NCI-H82 (cell line): ENCODE results near the gene CDH5.

ENCODE experiments used
- DNase-seq: peaks from one replicate; lab custom pipeline; 2025; lab: John Stamatoyannopoulos, UW

The CDH5 gene

GRCh38 chr16:66353055-66353454 is 13.4 kb upstream of the CDH5 start:
- DNase-seq, result no peak

GRCh38 chr16:66354034-66354909 is 12.2 kb upstream of the CDH5 start:
- no peak for DNase-seq

- no peak for DNase-seq
Measured at GRCh38 chr16:66355526-66355925, 11.0 kb upstream of the CDH5 start.

- DNase-seq, result peak; percentile 65
Measured at GRCh38 chr16:66357523-66357928, 9.0 kb upstream of the CDH5 start.

- no peak for DNase-seq
Measured at GRCh38 chr16:66358231-66358630, 8.3 kb upstream of the CDH5 start.

- no peak for DNase-seq
Measured at GRCh38 chr16:66359012-66359411, 7.5 kb upstream of the CDH5 start.

- DNase-seq, result no peak
Measured at GRCh38 chr16:66359811-66360608, 6.5 kb upstream of the CDH5 start.

GRCh38 chr16:66360624-66361324 is 5.7 kb upstream of the CDH5 start:
- DNase-seq, result no peak

GRCh38 chr16:66361604-66362135 is 4.8 kb upstream of the CDH5 start:
- DNase-seq, result no peak

- no peak for DNase-seq
Measured at GRCh38 chr16:66363211-66363777, 3.2 kb upstream of the CDH5 start.

- DNase-seq, result peak; percentile 85
Measured at GRCh38 chr16:66364117-66364958, 2.2 kb upstream of the CDH5 start.

GRCh38 chr16:66364959-66365306 is 1.6 kb upstream of the CDH5 start:
- DNase-seq, result no peak

- no peak for DNase-seq
Measured at GRCh38 chr16:66365651-66366050, 840 bp upstream of the CDH5 start.

GRCh38 chr16:66367968-66368891 is 1.7 kb downstream of the CDH5 start:
- no peak for DNase-seq

GRCh38 chr16:66369055-66369592 is 2.6 kb downstream of the CDH5 start:
- DNase-seq, result no peak

GRCh38 chr16:66370786-66371684 is 4.5 kb downstream of the CDH5 start:
- DNase-seq, result no peak

- no peak for DNase-seq
Measured at GRCh38 chr16:66372078-66372897, 5.8 kb downstream of the CDH5 start.

- no peak for DNase-seq
Measured at GRCh38 chr16:66372898-66373155, 6.3 kb downstream of the CDH5 start.
